Tibial nerve (tissue), 4 donors: Measurements from ENCODE around the gene YIF1A. TPM values are rescaled to one million over a fixed set of nuclear protein-coding genes. Genes with fewer than 3 reads are reported as not detected.

Experiments used
- DNase-seq, 2 donors: peaks; one replicate each; pipeline ENCODE4 v3.0.0-alpha.2; 2019; ENCODE audit warnings: low spot score in 2 of 2
- H3K27ac ChIP-seq, 4 donors: fragments of 200-600 bp; sonication (generic) in 3 of 4; one replicate each; pipeline ENCODE4 v1.5.1; 2017 to 2019; ENCODE audit warnings: mild to moderate bottlenecking in 1 of 4
- H3K27me3 ChIP-seq, 2 donors: fragments of 200-600 bp; sonication (generic) in 1 of 2; one replicate each; pipeline versions ENCODE4 v1.5.1 to v1.6.0; 2017 to 2019
- H3K36me3 ChIP-seq, 3 donors: fragments of 200-600 bp; sonication (generic); one replicate each; pipeline ENCODE4 v1.5.1; 2018 to 2019
- H3K4me1 ChIP-seq, 4 donors: fragments of 200-600 bp; sonication (generic) in 3 of 4; one replicate each; pipeline ENCODE4 v1.5.1; 2017 to 2019
- H3K4me3 ChIP-seq, 4 donors: fragments of 200-600 bp; sonication (generic) in 3 of 4; one replicate each; pipeline ENCODE4 v1.5.1; 2017 to 2019; ENCODE audit warnings: mild to moderate bottlenecking in 1 of 4, moderate library complexity in 1 of 4
- H3K9me3 ChIP-seq, 4 donors: fragments of 200-600 bp; sonication (generic) in 3 of 4; one replicate each; pipeline ENCODE4 v1.5.1; 2017 to 2019
- EP300 ChIP-seq, 2 donors: sonication (generic); formaldehyde crosslinking; IDR thresholded peaks; one replicate each; pipeline ENCODE4 v1.6.1; 2017; ENCODE audit warnings: antibody characterized with exemption in 2 of 2, mild to moderate bottlenecking in 1 of 2
- POLR2A ChIP-seq, 2 donors: fragments of 450-650 bp; IDR thresholded peaks; one replicate each; pipeline ENCODE4 v1.6.1; 2017; ENCODE audit warnings: antibody characterized with exemption in 2 of 2, mild to moderate bottlenecking in 2 of 2, moderate library complexity in 2 of 2
- WGBS, 2 donors: methylation state at CpG; one replicate each; pipeline ENCODE4 v1.1.5; 2018; 5-methylcytosine and 5-hydroxymethylcytosine counted together
- total RNA-seq, 4 donors: library from RNA; depleted of rRNA; stranded (reverse); fragments of >200 nt; gene quantifications; one replicate each; pipeline ENCODE4 v1.1.0, GENCODE V29; 2016
- TF ChIP-seq, protein P1 (sequence below), 5 experiments: fragments of 200-600 bp in 3 of 5; fragments of 450-650 bp in 2 of 5; sonication (generic) in 3 of 5; IDR thresholded peaks; one replicate each; pipeline ENCODE4 v1.5.1; 2016 to 2019; ENCODE audit warnings: antibody characterized with exemption in 5 of 5, mild to moderate bottlenecking in 3 of 5, moderate library complexity in 2 of 5

YIF1A gene
- total RNA-seq, 4 donors from 2014 or later, result 76.0 to 143 (median 90.6) TPM

DNA sequence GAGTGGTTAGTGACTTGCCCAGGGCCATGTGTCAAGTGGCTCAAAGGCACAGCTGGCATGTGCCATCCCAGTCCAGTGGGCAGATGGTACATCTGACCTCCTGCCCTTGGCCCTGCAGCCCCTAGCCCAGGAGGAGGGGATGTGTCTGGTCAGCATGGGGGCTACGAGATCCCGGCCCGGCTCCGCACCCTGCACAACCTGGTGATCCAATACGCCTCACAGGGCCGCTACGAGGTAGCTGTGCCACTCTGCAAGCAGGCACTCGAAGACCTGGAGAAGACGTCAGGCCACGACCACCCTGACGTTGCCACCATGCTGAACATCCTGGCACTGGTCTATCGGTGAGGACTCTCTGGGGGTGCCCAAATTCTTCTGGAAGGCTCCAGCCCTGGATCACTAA is 26.2 kb downstream of the YIF1A start:
- Histone ChIP-seq H3K4me3 (no peak overlapping the region), H3K27ac (no peak overlapping the region), H3K36me3 (peaks cover 0 to 68% (median 0%) of the 10 kb centered on the region in 3 donors), H3K9me3 (no peaks in the 10 kb centered on the region), H3K4me1 (peaks cover 0 to 22% (median 10%) of the 10 kb centered on the region in 4 donors), H3K27me3 (no peaks in the 10 kb centered on the region)
- DNase-seq, result no peak
- no peak for TF ChIP-seq EP300 (IDR thresholded peaks at IDR 0.05)
- TF ChIP-seq, protein P1, sequence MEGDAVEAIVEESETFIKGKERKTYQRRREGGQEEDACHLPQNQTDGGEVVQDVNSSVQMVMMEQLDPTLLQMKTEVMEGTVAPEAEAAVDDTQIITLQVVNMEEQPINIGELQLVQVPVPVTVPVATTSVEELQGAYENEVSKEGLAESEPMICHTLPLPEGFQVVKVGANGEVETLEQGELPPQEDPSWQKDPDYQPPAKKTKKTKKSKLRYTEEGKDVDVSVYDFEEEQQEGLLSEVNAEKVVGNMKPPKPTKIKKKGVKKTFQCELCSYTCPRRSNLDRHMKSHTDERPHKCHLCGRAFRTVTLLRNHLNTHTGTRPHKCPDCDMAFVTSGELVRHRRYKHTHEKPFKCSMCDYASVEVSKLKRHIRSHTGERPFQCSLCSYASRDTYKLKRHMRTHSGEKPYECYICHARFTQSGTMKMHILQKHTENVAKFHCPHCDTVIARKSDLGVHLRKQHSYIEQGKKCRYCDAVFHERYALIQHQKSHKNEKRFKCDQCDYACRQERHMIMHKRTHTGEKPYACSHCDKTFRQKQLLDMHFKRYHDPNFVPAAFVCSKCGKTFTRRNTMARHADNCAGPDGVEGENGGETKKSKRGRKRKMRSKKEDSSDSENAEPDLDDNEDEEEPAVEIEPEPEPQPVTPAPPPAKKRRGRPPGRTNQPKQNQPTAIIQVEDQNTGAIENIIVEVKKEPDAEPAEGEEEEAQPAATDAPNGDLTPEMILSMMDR (IDR thresholded peaks at IDR 0.05), result no peak
- TF ChIP-seq POLR2A (IDR thresholded peaks at IDR 0.05), result no peak
- WGBS, 2 donors, result 92 to 97% methylated on average over 7 to 12 of the region's 12 CpGs

GRCh38 chr11:66262191-66262590 is 26.8 kb downstream of the YIF1A start:
- TF ChIP-seq, protein P1 (IDR thresholded peaks at IDR 0.05), result no peak
- TF ChIP-seq EP300 (IDR thresholded peaks at IDR 0.05) (no peak), POLR2A (IDR thresholded peaks at IDR 0.05) (no peak)
- WGBS, 2 donors, result 90 to 91% methylated on average over 5 of the region's 5 CpGs
- H3K4me1 ChIP-seq, result peaks cover 0 to 23% (median 10%) of the 10 kb centered on the region in 4 donors
- H3K9me3 ChIP-seq, result no peaks in the 10 kb centered on the region
- no peak for DNase-seq
- H3K4me3 ChIP-seq, result no peak overlapping the region
- no peak overlapping the region for H3K27ac ChIP-seq
- H3K27me3 ChIP-seq, result no peaks in the 10 kb centered on the region
- H3K36me3 ChIP-seq, result peaks cover 0 to 68% (median 0%) of the 10 kb centered on the region in 3 donors

DNA sequence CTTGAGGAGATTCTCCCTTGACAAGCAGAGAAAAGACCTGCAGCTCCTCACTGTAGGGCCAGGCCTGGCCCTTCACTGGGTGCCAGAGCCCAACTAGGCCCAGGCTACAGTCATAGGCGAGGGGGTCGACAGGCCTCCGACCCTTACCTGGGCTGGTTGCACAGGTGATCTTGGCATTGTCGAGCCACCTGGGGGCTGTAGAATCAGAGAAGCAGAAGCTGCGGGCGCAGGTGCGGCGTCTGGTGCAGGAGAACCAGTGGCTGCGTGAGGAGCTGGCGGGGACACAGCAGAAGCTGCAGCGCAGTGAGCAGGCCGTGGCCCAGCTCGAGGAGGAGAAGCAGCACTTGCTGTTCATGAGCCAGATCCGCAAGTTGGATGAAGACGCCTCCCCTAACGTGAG is 27.4 kb downstream of the YIF1A start:
- Histone ChIP-seq H3K36me3 (peaks cover 0 to 68% (median 0%) of the 10 kb centered on the region in 3 donors), H3K27me3 (no peaks in the 10 kb centered on the region), H3K4me3 (no peak overlapping the region), H3K27ac (no peak overlapping the region), H3K4me1 (peaks cover 0 to 23% (median 4%) of the 10 kb centered on the region in 4 donors), H3K9me3 (no peaks in the 10 kb centered on the region)
- DNase-seq, result no peak
- 83 to 88% methylated on average over 15 to 16 of the region's 16 CpGs for WGBS, 2 donors
- no peak for TF ChIP-seq EP300 (IDR thresholded peaks at IDR 0.05)
- no peak for TF ChIP-seq POLR2A (IDR thresholded peaks at IDR 0.05)
- TF ChIP-seq, protein P1 (IDR thresholded peaks at IDR 0.05), result no peak

DNA sequence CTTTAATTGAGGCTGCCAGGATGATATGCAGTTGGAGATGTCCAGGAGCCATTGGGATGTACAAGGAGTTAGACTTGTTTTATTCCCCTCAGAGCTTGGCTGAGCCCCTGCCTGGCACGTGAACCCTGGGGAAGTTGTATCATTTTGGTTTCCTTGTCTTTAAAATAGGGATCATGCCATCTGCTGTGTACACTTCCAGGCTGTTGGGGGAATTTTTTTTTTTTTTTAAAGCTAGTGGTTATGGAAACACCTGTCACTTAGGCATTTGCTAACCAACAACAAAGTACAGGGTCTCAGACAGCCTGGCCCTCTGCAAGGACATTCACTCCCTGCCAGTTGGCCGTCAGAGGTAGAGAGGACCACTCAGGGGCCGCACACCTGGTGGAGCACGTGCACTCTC is 29.0 kb downstream of the YIF1A start:
- Histone ChIP-seq H3K9me3 (no peaks in the 10 kb centered on the region), H3K4me1 (peaks cover 0 to 18% (median 4%) of the 10 kb centered on the region in 4 donors), H3K4me3 (no peak overlapping the region), H3K27me3 (no peaks in the 10 kb centered on the region), H3K36me3 (peaks cover 0 to 55% (median 0%) of the 10 kb centered on the region in 3 donors), H3K27ac (no peak overlapping the region)
- TF ChIP-seq, protein P1 (IDR thresholded peaks at IDR 0.05), result no peak
- no peak for TF ChIP-seq POLR2A (IDR thresholded peaks at IDR 0.05)
- TF ChIP-seq EP300 (IDR thresholded peaks at IDR 0.05), result no peak
- WGBS, 2 donors, result 87 to 92% methylated on average over 4 of the region's 4 CpGs
- DNase-seq, result no peak

DNA sequence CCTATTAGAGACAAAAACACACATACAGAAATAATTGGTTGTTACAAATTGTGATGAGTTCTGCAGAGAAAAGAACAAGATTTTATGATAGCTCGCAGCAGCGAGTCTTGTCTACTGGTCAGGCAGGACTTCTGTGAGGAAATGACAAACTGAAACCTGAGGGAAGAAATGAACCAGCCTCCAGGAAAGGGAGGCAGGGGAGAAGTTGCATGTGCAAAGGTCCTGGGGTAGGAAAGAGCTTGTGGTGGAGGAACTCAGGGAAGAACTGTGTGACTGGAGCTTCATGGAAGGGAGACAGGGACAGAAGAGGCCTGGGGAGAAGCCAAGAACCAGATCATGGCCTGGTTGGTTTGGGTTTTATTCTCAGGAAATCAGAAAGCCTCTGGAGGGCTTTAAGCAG is 29.7 kb downstream of the YIF1A start:
- no peak overlapping the region for H3K27ac ChIP-seq
- no peak for DNase-seq
- no peak for TF ChIP-seq POLR2A (IDR thresholded peaks at IDR 0.05)
- TF ChIP-seq, protein P1 (IDR thresholded peaks at IDR 0.05), result no peak
- no peak for TF ChIP-seq EP300 (IDR thresholded peaks at IDR 0.05)

More for the DNA sequence above, 29.7 kb downstream of the YIF1A start:
- H3K4me3 ChIP-seq, result no peak overlapping the region
- no peaks in the 10 kb centered on the region for H3K9me3 ChIP-seq
- H3K36me3 ChIP-seq, result peaks cover 0 to 47% (median 0%) of the 10 kb centered on the region in 3 donors
- H3K4me1 ChIP-seq, result peaks cover 0 to 18% (median 4%) of the 10 kb centered on the region in 4 donors
- H3K27me3 ChIP-seq, result no peaks in the 10 kb centered on the region
- 95 to 96% methylated on average over 2 of the region's 2 CpGs for WGBS, 2 donors
